Endometrium (tissue), 2 donors: ENCODE data around the gene EIF3L.

Experiments
- FAIRE-seq: peaks from 2 replicates; lab custom pipeline; 2012; peaks lifted over from hg19 to GRCh38; lab: Jason Lieb, UNC
- donor health status: control.
- donor health status: control.

The EIF3L gene

DNA sequence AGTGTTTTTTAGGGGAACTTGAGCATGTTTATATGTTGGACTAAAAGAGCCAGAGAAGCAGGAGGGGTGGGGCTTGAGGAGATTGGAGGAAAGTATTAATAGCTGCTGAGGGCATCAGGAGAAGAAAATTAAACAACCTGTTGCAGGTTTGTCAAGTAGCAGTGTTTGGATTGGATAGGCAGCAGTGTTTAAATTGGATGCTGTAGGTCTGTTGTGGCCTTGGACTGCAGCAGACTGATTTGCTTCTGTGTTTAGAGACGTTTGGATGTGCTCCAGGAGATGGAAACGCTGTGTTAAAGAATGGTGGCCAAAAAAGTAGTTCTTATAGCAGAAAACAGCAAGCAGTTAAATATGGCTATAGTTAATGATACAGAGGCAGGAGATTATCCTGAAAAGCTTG lies 5.7 kb downstream of the EIF3L start:
- FAIRE-seq, result no peak

- FAIRE-seq, result no peak
Measured at GRCh38 chr22:37855462-37855861, 6.2 kb downstream of the EIF3L start.

GRCh38 chr22:37860796-37861421 lies 11.7 kb downstream of the EIF3L start:
- FAIRE-seq, result no peak

GRCh38 chr22:37862570-37863325 lies 13.5 kb downstream of the EIF3L start:
- no peak for FAIRE-seq

- no peak for FAIRE-seq
Measured at GRCh38 chr22:37865510-37865909, 16.3 kb downstream of the EIF3L start.

- FAIRE-seq, result no peak
Measured at GRCh38 chr22:37870273-37870672, 21.1 kb downstream of the EIF3L start.

GRCh38 chr22:37880668-37881440 lies 31.6 kb downstream of the EIF3L start:
- FAIRE-seq, result no peak

DNA sequence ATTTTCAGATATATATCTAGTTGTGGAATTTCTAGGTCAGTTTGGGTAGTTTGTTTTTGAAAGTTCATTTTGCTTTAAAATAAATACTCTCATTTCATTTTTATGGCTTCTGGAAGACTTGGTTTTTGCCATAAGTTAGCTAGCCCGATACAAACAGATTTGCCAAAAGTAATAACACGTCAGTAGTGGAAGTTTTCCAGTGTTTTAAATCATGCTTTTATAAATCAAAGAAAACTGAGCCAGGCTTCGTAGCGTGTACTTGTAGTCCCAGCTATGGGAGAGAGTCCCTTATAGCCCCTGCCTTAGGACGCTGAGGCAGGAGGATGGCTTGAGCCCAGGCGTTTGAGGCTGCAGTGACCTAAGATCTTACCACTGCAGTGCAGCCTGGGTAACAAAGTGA lies 35.2 kb downstream of the EIF3L start:
- peak; percentile 98 for FAIRE-seq

DNA sequence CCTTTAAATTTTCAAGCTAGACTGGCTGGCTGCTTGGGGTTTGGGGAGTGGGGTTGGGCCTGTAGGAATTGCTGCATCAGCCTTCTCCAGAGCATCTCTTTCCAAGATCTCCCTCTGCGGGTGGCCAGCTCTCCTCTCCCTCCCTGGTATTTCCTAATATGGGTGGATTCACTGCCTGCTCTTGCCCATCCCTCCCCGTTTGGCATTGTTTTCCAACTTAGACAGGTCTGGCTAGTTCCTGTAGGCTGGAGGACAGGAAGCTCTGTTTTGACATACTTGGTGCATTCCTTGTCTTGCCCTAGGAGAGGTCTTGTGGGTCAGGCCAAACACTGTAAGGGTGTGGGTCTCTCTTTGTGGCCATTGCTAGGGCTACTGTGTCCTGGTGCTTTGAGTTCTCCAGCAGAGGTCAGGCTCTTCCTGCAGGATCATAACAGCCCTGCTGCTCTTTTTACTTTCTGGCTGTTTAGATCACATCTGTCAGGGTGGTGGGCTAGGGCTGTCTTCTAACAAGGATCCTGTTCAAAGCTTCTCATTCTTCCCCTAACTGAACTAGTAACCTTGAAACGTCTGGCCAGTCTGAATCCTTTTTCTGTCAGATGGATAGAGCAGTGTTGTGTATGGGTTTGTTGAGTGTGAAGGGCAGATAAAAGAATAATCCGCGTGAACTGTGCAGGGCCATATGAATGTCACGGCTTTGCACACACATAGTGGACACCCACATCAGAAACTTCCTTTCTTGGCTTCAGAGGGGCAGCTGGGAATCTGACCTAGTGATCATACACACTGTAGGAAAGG lies 38.6 kb downstream of the EIF3L start:
- FAIRE-seq, result peak; percentile 96

DNA sequence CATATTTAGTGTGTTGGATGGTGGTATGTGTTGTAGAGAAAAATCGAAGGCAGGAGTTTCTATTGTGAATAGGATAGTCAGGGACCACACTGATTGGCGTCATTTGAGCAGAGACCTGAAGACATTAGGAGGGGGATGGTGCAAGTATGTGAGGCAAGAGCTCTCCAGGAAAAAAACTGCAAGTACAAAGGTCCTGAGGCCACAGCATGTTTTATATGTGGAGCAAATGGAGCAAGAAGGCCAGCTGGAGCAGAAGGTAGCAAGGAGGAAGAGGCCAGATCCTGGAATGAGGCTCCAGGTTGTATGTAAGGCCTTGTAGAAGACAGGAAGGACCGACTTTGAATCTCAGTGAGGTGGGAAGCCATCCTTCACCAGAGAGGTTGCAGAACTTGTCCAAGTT lies 42.7 kb downstream of the EIF3L start:
- FAIRE-seq, result no peak

- no peak for FAIRE-seq
Measured at GRCh38 chr22:37892566-37893335, 43.5 kb downstream of the EIF3L start.

DNA sequence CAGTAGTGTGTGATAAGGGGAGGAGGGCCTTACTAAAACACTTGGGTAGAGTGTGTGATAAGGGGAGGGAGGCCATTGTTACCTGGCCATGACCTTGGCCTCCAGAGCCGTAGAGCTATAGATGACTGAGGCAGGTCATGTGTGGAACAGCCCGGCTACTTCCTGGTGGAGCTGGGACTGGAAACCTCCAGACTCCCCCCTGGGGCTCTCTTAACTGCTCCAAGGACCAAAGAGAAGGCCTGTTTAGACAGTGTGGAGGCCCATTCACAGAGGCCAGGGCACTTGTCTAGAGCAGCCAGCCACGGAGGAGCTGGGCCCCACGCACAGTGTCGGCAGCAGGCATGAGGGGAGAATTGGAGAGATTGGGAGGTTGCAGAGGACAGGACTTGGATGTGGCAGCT lies 44.4 kb downstream of the EIF3L start:
- FAIRE-seq, result no peak

DNA sequence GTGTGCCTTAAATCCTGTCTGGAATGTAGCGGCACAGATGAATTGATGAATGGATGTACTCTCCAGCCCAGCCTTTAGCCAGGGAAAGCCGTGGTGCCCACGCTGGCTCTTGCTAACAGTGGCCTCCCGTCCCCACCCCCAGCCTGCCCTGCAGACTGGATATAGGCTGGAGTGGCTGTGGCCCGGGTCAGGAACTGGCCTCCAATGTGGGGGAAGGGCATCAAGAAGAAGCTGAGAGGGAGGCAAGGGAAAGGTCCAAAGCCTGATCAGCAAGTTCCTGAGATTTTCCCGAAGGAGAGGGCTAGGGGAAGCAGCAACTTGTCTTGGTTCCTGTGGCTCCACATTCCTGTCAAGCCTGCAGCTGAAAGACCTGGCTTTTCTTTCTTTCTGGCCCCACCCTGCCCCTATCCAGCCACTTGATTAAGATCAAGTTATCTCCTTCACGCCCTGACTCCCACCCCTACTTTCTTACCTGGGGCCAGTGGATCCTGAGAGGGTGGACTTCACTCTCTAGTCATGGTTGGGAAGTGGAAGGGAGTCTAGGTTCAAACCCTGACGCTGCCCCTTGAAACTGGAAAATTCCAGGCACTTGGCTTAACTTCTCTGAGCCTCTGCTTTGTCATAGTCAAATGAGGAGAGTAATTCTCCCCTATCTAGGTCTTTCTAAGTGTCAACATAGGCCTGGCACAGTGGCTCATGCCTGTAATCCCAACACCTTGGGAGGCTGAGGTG lies 45.9 kb downstream of the EIF3L start:
- FAIRE-seq, result no peak

- no peak for FAIRE-seq
Measured at GRCh38 chr22:37896181-37896592, 47.0 kb downstream of the EIF3L start.

DNA sequence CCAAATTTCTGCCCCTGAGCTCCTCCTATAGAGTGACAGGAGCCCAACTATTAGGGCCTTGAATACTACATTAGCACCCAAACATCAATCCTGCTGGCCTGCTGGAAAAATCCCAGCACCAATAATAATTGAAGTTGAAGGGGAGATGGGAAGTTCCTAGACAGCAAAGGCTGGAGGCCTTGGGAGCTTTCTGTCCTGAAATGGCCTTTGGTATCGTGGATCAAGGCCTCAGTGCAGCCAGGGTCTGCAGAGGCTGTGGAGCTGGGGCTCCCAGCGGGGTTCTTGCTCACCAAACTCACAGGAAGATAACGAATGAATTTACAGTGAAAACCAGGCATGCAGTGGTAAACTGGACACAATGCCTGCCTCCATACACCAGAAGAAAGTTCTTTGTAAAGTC lies 47.7 kb downstream of the EIF3L start:
- FAIRE-seq, result no peak

DNA sequence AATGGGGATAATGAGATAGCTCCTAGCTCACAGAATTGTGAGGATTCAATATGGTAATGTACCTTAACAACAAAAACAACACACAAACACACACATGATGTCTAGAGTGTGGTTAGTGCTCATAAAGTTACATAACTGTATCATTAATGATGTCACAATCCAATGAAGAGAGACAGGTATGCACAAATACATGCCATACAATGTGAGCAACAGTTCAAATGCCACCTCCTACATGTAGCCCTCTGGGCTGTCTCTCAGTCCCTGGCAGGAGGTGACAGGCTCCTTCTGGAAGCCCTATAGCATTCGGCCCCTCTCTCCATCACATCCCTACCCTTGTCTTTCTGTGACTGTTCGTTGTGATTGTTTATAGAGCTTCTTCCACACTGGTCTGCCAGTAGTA lies 48.6 kb downstream of the EIF3L start:
- FAIRE-seq, result no peak

- FAIRE-seq, result no peak
Measured at GRCh38 chr22:37898441-37899181, 49.4 kb downstream of the EIF3L start.

- no peak for FAIRE-seq
Measured at GRCh38 chr22:37904572-37905533, 55.6 kb downstream of the EIF3L start.
